Common myeloid progenitor, CD34-positive (primary cell): ENCODE measurements around the gene TUBB.

ENCODE experiments used
- CTCF ChIA-PET: fragments of 350-600 bp; sonication (Branson Sonifier 250); formaldehyde crosslinking; loops from one replicate; lab custom pipeline; 2021; ENCODE audit warnings: antibody characterized with exemption; lab: Charles Lee
- POLR2A ChIA-PET: fragments of 350-600 bp; sonication (Branson Sonifier 250); formaldehyde crosslinking; loops from one replicate; lab custom pipeline; 2021; ENCODE audit warnings: antibody characterized with exemption; lab: Charles Lee
- DNase-seq, 3 donors: peaks; one replicate each; pipeline versions ENCODE4 v3.0.0 to v3.0.0-alpha.2; 2013
- H3K27ac ChIP-seq, 2 experiments: 1 replicate in 1 of 2; 2 replicates in 1 of 2; pipeline ENCODE4 v1.7.0; 2013; ENCODE audit warnings: inconsistent platforms in 2 of 2, low read length in 2 of 2, mild to moderate bottlenecking in 2 of 2, low read depth in 1 of 2, moderate library complexity in 1 of 2; ENCODE audit not compliant: severe bottlenecking in 2 of 2, insufficient read depth in 1 of 2, poor library complexity in 1 of 2
- H3K27me3 ChIP-seq, 5 experiments: replicated peaks in 2 of 5; 1 replicate in 3 of 5; 2 replicates in 2 of 5; pipeline versions ENCODE4 v1.6.1 to v1.7.0; 2013; ENCODE audit warnings: low read length in 4 of 5, mild to moderate bottlenecking in 2 of 5, moderate library complexity in 2 of 5, inconsistent platforms in 1 of 5; ENCODE audit not compliant: insufficient read depth in 5 of 5, control insufficient read depth in 4 of 5
- H3K36me3 ChIP-seq, 4 experiments: 1 replicate in 2 of 4; 2 replicates in 2 of 4; pipeline versions ENCODE4 v1.6.1 to v1.7.0; 2013; ENCODE audit warnings: low read length in 3 of 4, control low read depth in 1 of 4, mild to moderate bottlenecking in 1 of 4; ENCODE audit not compliant: control insufficient read depth in 4 of 4, insufficient read depth in 4 of 4
- H3K4me1 ChIP-seq, 4 experiments: 1 replicate in 3 of 4; 2 replicates in 1 of 4; pipeline versions ENCODE4 v1.6.1 to v1.7.1; 2013; ENCODE audit warnings: low read length in 3 of 4, mild to moderate bottlenecking in 3 of 4, control low read depth in 1 of 4, inconsistent platforms in 1 of 4, moderate library complexity in 1 of 4; ENCODE audit not compliant: control insufficient read depth in 4 of 4, insufficient read depth in 4 of 4; ENCODE audit errors: control extremely low read depth in 1 of 4
- H3K4me3 ChIP-seq, 7 experiments: 1 replicate in 4 of 7; 2 replicates in 3 of 7; pipeline versions ENCODE4 v1.5.1 to v1.7.0; 2013; ENCODE audit warnings: mild to moderate bottlenecking in 7 of 7, low read length in 6 of 7, moderate library complexity in 6 of 7, inconsistent platforms in 2 of 7, low read depth in 2 of 7, control low read depth in 1 of 7; ENCODE audit not compliant: insufficient read depth in 4 of 7, control insufficient read depth in 1 of 7; ENCODE audit errors: extremely low read depth in 1 of 7
- H3K9me3 ChIP-seq, 5 experiments: 1 replicate in 4 of 5; 2 replicates in 1 of 5; pipeline versions ENCODE4 v1.6.1 to v1.7.1; 2013; ENCODE audit warnings: low read length in 4 of 5, mild to moderate bottlenecking in 2 of 5, inconsistent platforms in 1 of 5, low read depth in 1 of 5, moderate library complexity in 1 of 5; ENCODE audit not compliant: control insufficient read depth in 4 of 5, insufficient read depth in 2 of 5; ENCODE audit errors: control extremely low read depth in 1 of 5
- WGBS: methylation state at CpG from one replicate; pipeline ENCODE4 v1.1.5; 2013; ENCODE audit not compliant: insufficient coverage; 5-methylcytosine and 5-hydroxymethylcytosine counted together

The TUBB gene

DNA sequence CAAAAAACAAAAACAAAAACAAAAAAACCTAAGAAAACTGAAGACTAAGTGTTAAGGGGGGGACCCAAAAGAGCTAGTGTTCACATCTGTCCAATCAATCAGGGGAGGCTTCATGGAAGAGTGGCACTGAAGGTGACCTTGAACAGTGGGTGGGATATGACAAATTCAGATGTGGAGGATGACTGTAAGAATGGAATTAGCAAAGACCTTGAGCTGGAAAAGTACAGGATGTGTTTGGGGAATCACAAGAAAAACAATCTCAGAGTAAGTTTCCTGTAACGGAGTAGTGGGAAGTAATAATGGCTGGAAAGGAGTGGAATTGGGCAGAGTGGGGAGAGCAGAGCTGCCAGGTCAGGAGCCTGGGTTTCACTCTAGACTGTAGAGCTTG, 27.1 kb downstream of the TUBB start:
- POLR2A ChIA-PET, result interaction anchor here (0.9 to 1.5 kb wide), 2 partner anchors 9 to 35 kb away, joined by 3 to 4 read pairs; no protein-coding TSS in a partner anchor
- Histone ChIP-seq H3K27me3 (peaks cover 0 to 18% (median 1%) of the 10 kb centered on the region in 5 experiments), H3K36me3 (no peaks in the 10 kb centered on the region), H3K4me1 (peaks cover 8 to 34% (median 29%) of the 10 kb centered on the region in 4 experiments), H3K9me3 (no peaks in the 10 kb centered on the region), H3K4me3 (no peak overlapping the region), H3K27ac (no peak overlapping the region)
- WGBS, result 100% methylated on average over 1 of the region's 1 CpG
- DNase-seq, result no peak
- CTCF ChIA-PET, result interaction anchor here (0.7 to 1.5 kb wide), 6 partner anchors 10 to 75 kb away, joined by 3 read pairs; no protein-coding TSS in a partner anchor

DNA sequence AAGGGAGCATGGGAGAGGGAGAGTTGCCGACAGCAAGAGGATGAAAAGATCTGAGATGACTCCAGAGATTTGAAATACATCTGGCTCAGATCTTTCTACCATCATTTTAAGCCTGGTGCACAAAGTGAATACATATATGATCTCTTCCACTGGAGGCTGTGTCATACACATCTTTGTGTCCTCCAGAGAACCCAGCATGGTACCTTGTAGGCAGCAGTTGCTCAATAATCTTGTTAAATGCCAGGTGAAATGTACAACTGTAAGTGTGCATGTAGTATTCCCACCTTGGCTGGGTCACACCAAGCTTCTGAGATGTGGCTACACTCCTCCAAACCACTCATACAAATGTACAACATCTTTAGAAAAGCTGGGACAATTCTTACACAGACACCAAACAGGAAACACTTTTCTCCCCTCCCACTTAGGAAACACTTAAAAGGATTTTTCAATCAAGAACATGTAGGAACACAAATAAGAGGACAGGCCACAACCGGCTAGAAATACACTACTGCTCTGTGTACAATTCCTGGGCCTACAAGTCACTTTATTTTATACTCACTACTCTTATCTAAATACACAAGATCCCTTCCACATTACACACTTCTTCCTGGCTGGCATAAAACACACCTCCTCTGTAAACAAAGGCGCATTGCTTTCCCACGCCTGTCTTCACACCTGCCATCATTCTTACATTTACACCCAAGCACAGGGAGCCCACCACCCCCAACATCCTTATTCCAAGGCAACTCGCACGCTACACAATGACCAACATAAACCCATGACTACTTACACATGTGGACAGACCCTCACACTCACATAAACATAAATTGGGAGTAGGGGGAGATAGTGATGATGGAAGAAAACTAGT, 28.0 kb downstream of the TUBB start:
- 72% methylated on average over 2 of the region's 6 CpGs for WGBS
- peaks cover 8 to 36% (median 28%) of the 10 kb centered on the region in 4 experiments for H3K4me1 ChIP-seq
- ChIA-PET POLR2A (interaction anchor here (0.9 kb wide), 1 partner anchor 10 kb away, joined by 3 read pairs; no protein-coding TSS in a partner anchor), CTCF (interaction anchor here (0.9 to 1.5 kb wide), 2 partner anchors 9 to 74 kb away, joined by 3 read pairs; no protein-coding TSS in a partner anchor)
- peaks cover 0 to 18% (median 1%) of the 10 kb centered on the region in 5 experiments for H3K27me3 ChIP-seq
- DNase-seq, result no peak
- H3K4me3 ChIP-seq, result no peak overlapping the region
- no peaks in the 10 kb centered on the region for H3K36me3 ChIP-seq
- no peaks in the 10 kb centered on the region for H3K9me3 ChIP-seq
- H3K27ac ChIP-seq, result no peak overlapping the region

DNA sequence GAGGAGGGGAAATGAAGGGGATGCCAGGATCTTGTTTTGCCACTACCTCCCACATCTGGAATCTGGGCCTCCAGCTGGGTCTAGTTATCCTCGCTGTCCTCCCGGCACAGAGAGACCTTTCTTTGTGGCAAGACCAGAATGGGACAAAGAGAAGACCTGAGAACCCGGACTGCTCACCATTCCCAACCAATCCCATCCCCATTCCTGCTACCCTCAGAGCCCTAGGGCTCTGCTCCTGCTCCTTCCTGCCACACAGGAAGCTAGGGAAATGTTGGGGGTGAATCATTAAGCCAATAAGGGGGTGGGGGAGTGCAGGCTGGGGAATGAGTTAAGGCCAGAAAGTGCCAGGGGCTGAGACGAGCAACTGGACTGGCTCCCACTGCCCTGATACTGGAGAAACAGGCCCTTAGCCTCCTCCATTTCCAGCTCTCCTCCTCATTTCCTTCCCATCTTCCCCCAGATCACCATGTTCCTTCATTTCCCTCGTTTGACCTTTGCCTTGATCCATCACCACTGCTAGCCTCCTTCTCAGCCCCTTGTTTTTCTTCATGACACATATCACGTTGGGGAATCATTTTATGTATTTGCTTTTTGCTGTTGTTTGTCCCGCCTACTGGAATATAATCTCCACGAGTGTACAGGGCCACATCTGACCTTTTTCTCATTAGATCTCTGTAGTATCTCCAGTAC, 28.8 kb downstream of the TUBB start:
- H3K4me3 ChIP-seq, result no peak overlapping the region
- 91% methylated on average over 5 of the region's 8 CpGs for WGBS
- DNase-seq, result no peak
- ChIA-PET CTCF (interaction anchor here (1.0 to 1.5 kb wide), 2 partner anchors 10 to 32 kb away, joined by 3 read pairs; no protein-coding TSS in a partner anchor), POLR2A (no interaction called here)
- H3K27ac ChIP-seq, result no peak overlapping the region
- no peaks in the 10 kb centered on the region for H3K9me3 ChIP-seq
- H3K27me3 ChIP-seq, result peaks cover 0 to 9% (median 0%) of the 10 kb centered on the region in 5 experiments
- H3K4me1 ChIP-seq, result peaks cover 8 to 28% (median 20%) of the 10 kb centered on the region in 4 experiments
- H3K36me3 ChIP-seq, result no peaks in the 10 kb centered on the region

DNA sequence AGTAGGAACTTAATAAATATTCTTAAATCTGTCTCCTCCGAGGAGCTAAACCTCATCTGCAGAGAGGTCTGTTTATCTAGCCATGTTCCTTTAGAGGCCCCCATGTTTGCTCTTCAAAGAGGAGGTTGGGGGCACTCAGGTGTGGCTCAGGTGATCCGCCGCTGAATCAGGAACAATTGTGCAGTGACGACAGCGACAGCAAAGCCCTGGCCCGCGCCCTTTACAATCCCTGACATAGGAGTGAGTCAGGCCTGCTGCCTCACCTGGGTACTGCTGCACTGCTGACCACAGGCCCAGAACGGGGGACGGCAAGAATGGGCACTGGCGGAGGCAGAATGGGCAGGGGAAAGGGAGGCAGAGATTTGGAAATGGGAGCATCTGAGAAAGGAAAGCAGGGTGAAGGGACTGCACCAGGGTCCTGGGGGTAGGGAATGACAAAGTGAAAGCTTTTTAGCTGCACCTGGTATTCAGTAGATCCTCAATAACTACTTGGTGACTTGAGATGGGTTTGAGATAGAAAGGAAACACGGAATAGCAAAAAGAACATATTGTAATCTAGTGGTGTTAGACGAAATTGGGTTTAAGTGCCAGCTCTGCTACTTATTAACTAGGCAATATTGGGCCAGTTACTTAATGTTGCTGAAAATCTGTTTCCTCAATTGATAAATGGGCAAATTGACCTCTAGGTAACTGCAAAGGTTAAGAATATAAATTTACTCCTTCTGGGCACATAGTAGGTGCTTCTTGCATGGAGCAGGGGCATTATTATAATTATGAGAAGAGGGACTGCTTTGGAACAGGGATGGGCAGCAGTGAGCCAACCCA, 29.6 kb downstream of the TUBB start:
- H3K27ac ChIP-seq, result no peak overlapping the region
- peaks cover 0 to 8% (median 0%) of the 10 kb centered on the region in 5 experiments for H3K27me3 ChIP-seq
- H3K4me3 ChIP-seq, result no peak overlapping the region
- no peaks in the 10 kb centered on the region for H3K36me3 ChIP-seq
- ChIA-PET POLR2A (no interaction called here), CTCF (interaction anchor here (1.0 to 1.5 kb wide), 3 partner anchors 9 to 320 kb away, joined by 3 read pairs; no protein-coding TSS in a partner anchor)
- 99% methylated on average over 10 of the region's 12 CpGs for WGBS
- H3K4me1 ChIP-seq, result peaks cover 8 to 20% (median 13%) of the 10 kb centered on the region in 4 experiments
- DNase-seq, result no peak
- H3K9me3 ChIP-seq, result no peaks in the 10 kb centered on the region

DNA sequence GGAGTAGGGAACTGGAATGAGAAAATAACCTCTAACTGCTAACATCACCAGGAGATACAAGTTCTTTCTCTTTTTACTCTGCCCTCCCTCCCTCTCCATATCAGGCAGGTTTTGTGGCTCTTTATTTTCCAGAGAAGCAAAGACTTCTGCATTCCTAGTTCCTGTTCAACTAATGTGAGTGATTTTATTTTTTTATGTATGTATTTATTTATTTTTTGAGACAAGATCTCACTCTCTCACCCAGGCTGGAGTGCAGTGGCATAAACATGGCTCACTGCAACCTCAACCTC, 30.2 kb downstream of the TUBB start:
- CTCF ChIA-PET, result interaction anchor here (1.3 to 1.5 kb wide), 2 partner anchors 31 to 319 kb away, joined by 3 read pairs; no protein-coding TSS in a partner anchor
- POLR2A ChIA-PET, result no interaction called here
- H3K27ac ChIP-seq, result no peak overlapping the region

DNA sequence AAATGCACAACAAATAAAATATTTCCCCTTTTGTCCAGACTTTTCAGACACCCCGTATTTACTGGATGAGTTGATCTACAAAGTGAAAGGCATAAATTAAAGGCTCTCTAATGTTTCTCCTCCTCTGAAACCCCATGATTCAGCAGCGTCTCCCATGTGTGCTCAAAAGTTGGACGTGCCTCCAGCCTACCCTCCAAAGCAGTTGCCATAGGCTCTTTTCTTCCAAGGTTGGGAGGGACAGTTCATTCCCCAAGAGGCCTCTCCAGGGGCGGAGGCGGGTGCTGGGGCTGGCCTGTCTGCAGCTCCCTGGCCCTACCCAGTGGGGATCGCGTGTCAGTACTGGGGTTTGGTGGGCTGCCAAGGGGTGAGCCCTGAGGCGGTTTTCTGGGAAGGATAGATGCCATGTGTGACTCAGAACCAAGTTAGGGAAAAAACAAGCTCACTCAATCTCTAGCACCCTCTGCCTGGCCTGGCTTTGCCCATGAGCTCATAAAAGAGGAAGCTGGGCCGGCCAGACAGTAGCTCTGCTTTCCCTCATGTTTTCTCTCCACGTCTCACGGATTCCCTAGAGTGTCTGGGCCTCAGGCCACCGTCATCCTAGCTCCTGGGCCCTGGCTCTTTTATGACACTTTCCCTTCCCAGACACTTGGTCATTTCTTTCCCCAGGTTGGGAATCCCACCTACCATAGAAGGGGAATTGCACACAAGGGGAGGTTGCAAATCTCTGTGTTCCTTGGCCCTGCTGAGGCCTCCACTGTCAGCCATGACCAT, 32.2 kb downstream of the TUBB start:
- ChIA-PET POLR2A (interaction anchor here (0.8 to 0.9 kb wide), 2 partner anchors 8 to 9 kb away, joined by 3 to 4 read pairs; partner anchors contain the start of gene IER3), CTCF (interaction anchor here (0.8 to 1.5 kb wide), 8 partner anchors 9 to 211 kb away, joined by 3 to 6 read pairs (median 4); no protein-coding TSS in a partner anchor)
- Histone ChIP-seq H3K4me1 (peaks cover 8 to 20% (median 13%) of the 10 kb centered on the region in 4 experiments), H3K9me3 (no peaks in the 10 kb centered on the region), H3K27me3 (peaks cover 0 to 11% (median 0%) of the 10 kb centered on the region in 5 experiments), H3K36me3 (no peaks in the 10 kb centered on the region), H3K27ac (no peak overlapping the region), H3K4me3 (no peak overlapping the region)
- WGBS, result 36% methylated on average over 10 of the region's 12 CpGs
- peak; percentile 77 to 88 (median 87) for DNase-seq

More for the DNA sequence above, 30.2 kb downstream of the TUBB start:
- Histone ChIP-seq H3K36me3 (no peaks in the 10 kb centered on the region), H3K4me3 (no peak overlapping the region), H3K9me3 (no peaks in the 10 kb centered on the region), H3K27me3 (peaks cover 0 to 7% (median 0%) of the 10 kb centered on the region in 5 experiments), H3K4me1 (peaks cover 8 to 20% (median 13%) of the 10 kb centered on the region in 4 experiments)
- no peak for DNase-seq
